DLD1 (cell line): ENCODE results near the gene ABCB4.
"Not testable (repeated sequence)": the region's sequence is repeated elsewhere in the genome, so short reads cannot be mapped to it uniquely, and the experiment has no call there.

Source experiments
- in situ Hi-C: cut with HindIII; loops from 2 replicates; pipeline ENCODE4 v1.10.0; 2017; ENCODE audit warnings: low sequenced_read_pairs

Gene ABCB4

DNA sequence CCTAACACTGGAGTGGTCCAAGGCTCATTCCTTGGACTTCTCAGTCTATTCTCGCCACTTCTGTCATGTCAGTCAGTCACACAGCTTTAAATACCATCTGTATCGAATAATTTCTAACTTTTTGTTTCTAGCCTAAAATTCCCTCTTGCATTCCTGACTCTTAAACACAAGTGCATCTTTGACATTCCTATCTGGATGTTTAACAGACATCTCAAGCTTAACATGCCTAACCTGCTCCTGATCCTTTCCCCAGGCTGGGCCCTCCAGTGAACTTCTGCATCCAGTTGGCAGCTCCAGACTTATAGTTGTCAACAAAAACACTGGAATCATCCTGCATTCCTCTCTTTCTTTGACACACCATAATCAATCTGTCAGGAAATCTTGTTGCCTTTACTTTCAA is 4.5 kb upstream of the ABCB4 start:
- in situ Hi-C loops = no loop called here

DNA sequence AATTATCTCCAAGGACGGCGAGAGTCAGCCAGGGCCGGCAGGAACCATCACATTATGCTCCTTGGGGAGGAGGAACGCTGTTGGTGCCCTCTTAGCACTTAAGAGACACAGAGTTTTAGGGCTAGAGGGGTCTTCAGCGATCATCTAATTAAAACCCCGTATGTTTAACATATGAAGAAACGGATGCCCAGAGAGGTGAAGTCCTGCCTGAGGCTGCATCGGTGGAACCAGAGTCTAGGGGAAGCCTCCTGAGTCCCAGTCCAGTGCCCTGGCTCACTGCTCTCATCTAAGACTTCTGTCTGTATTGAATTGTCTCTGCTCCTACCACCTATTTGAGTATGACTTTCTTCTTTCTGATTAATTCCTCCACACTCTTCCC is 688 bp upstream of the ABCB4 start:
- in situ Hi-C loops = no loop called here

DNA sequence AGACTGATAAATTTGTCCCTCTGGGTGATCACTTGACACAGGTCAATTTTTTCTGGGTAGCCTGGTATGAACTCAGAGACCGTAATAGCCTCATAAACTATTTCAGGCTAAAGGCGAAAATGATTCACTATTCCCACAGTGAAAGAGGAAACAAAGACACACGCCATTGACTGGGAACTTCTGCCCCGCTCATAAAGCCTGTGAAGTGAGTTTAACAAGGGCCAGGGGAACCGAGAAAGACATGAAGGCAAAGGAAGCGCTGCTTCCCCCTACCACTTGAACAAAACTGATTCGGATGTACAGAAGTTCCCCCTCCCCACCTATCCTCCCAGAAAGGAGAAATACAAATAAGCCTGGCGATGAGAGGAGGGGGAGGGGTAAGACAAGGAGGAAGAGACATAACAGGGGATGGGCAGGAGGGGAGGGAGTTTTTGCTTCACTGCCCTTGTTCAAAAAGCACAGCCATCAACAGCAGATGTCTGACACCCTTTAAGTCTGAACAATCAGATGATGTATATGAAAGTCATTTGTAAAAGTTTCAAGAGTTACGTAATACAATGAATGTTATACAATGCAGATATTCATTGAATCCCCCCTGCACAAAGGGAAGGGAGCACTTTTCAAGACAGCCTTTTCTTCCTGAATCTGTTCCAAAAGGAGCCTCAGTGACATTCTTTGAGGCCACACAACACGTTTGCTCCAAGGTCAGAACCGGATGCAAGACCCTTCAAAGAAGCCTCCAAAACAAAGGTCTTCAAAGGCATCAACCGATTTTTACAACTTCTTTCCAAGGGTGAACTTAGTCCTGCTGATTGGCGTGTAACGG is 734 bp downstream of the ABCB4 start:
- in situ Hi-C loops = no loop called here

DNA sequence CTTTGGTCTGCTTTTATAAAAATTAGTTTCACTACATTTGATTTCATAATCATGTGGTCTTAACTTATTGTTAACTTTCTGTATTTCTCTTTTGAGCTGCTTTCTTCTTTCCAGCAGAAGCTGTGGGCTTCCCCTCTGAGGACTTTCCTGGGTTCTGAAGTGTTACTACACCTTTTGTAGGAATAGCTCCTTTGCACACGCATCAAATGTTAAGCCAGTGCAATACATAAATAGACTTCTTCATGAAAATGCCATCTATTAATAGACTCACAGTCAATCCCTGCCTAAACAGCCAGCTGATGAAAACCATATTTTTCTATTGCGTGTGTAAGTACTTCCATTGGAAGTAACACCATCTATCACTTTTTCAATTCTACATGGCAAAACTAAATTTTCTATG is 1.5 kb downstream of the ABCB4 start:
- in situ Hi-C loops = no loop called here

DNA sequence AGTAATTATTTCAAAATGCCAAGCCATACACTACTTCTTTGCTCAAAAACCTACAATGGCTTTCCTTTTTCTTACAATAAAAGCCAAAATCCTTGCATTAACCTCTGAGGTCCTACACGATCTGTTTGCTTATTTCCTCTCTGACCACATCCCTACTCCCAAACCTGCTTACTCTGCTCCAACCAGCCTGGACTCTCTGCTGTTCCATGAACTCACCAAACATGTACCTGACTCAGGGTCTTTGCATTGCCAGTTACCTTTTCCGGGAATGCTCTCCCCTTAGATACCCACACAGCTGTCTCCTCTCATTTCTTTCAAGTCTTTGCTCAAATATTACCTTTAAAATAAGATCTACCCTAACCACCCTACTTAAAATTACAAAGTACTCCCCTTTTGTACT is 2.3 kb downstream of the ABCB4 start:
- in situ Hi-C loops = no loop called here

DNA sequence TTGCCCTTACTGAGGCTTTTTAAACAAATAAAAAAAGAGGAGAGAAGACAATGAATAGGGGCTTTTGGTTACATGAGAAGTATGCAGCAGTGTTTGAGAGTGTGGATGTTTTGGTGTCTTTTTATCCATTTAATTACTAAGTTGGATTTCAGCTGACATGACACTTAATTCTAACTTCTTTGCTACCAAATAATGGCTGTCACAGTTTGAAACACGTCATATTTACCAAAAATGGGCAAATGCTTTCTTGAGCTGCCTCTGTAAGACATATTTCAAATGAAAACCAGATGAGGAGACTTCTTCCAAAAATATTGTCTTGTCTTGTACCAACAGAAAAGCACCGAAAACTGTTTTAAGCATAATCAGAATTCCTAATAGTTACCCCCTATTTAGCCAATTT is 4.0 kb downstream of the ABCB4 start:
- in situ Hi-C loops = no loop called here

DNA sequence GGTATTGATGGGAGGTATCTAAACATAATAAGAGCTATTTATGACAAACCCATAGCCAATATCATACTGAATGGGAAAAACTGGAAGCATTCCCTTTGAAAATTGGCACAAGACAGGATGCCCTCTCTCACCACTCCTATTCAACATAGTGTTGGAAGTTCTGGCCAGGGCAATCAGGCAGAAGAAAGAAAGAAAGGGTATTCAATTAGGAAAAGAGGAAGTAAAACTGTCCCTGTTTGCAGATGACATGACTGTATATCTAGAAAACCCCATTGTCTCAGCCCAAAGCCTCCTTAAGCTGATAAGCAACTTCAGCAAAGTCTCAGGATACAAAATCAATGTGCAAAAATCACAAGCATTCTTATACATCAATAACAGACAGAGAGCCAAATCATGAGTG is 6.3 kb downstream of the ABCB4 start:
- in situ Hi-C loops = not testable (repeated sequence)

DNA sequence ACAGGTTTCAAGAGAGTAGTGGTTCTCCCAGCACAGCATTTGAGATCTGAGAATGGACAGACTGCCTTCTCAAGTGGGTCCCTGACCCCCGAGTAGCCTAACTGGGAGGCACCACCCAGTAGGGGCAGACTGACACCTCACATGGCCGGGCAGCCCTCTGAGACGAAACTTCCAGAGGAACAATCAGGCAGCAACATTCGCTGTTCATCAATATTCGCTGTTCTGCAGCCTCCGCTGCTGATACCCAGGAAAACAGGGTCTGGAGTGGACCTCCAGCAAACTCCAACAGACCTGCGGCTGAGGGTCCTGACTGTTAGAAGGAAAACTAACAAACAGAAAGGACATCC is 10.0 kb downstream of the ABCB4 start:
- in situ Hi-C loops = not testable (repeated sequence)

DNA sequence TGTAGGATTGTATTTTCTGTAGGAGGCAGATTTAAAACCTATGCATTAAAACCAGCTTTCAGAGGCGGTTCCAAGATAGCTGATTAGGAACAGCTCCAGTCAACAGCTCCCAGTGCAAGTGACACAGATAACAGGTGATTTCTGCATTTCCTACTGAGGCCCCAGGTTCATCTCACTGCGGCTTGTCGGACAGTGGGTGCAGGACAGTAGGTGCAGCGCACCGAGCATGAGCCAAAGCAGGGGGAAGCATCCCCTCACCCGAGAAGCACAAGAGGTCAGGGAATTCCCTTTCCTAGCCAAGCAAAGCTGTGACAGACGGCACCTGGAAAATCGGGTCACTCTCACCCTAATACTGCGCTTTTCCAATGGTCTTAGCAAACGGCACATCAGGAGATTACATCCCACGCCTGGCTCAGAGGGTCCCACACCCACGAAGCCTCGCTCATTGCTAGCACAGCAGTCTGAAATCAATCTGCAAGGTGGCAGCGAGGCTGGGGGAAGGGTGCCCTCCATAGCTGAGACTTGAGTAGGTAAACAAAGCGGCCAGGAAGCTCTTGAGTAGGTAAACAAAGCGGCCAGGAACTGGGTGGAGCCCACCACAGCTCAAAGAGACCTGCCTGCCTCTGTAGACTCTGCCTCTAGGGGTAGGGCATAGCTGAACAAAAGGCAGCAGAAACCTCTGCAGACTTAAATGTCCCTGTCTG is 10.5 kb downstream of the ABCB4 start:
- in situ Hi-C loops = not testable (repeated sequence)

DNA sequence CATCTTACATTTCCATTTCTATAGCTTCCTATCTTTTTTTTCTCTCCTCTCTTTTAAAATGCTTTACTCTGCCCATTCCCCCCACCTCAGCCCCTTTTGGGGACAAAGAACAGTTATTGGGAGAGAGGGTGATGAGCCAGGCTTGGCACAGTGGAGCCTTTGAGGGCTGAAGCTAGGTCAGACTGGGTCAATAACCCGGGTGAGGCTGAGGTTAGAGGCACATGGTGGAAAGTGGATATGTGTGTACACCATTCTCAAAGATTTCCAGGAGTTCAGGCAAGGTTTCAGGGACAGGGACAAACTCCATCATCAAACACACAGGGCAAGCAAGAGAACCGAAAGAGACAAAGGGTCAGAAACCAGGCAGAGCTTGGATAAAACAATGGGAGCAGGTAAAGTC is 11.5 kb downstream of the ABCB4 start:
- in situ Hi-C loops = no loop called here

DNA sequence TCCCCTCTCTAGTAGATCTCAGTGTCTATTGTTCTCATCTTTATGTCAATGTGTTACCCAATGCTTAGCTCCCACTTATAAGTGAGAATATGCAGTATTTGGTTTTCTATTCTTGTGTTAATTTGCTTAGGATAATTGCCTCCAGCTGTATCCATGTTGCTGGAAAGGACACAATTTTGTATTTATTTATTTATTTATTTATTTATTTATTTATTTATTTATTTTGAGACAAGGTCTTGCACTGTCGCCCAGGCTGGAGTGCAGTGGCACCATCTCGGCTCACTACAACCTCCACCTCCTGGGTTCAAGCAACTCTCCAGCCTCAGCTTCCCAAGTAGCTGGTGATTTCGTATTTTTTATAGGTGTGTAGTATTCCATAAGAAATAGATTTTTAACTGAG is 15.0 kb downstream of the ABCB4 start:
- in situ Hi-C loops = not testable (repeated sequence)

DNA sequence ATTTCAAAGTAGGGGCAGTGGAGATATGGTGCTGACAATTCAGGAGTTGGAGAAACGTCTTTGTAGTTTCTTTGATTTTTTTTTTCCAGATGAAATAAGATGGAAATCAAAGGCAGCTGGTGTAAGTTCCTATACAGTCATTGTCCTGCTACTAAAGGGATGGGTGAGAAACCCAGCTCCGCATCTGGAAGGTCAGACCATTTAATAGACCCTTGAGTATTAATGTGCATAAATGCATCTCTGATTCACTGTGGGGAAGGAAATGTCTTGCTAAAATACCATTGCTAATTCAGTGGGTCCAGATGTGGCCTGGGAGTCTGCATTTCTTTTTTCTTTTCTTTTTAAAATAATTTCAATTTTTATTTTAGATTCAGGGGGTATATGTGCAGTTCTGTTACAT is 15.5 kb downstream of the ABCB4 start:
- in situ Hi-C loops = no loop called here

DNA sequence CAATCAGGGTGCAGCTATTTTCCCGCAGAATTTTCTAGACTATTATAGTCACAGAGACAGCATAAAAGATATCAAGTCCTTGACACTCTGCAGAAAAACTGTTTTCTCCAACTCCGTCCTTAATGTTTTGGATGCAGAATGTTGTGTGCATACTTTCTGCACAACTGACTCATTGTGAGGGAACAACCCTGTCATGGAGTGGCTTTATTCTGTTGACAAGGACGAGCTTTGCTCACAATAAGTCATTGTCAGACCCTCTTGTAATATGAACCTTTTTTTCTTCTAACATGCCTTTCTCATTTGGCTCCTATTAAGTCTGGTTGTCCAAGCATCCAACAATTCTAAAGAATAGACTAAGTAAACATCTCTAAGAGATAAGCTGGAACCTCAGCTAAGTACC is 17.3 kb downstream of the ABCB4 start:
- in situ Hi-C loops = no loop called here

DNA sequence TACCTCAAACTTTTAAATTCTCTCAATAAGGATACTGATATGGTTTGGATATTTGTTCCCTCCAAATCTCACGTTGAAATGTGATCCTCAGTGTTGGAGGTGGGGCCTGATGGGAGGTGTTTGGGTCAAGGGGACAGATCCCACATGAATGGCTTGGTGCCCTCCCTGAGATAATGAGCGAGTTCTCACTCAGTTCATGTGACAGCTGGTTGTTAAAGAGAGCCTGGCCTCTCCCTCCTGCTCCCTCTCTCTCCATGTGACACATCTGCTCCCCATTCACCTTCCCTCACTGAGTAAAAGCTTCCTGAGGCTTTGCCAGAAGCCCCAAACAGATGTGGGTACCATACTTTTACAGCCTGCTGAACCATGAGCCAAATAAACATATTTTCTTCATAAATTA is 19.2 kb downstream of the ABCB4 start:
- in situ Hi-C loops = no loop called here

DNA sequence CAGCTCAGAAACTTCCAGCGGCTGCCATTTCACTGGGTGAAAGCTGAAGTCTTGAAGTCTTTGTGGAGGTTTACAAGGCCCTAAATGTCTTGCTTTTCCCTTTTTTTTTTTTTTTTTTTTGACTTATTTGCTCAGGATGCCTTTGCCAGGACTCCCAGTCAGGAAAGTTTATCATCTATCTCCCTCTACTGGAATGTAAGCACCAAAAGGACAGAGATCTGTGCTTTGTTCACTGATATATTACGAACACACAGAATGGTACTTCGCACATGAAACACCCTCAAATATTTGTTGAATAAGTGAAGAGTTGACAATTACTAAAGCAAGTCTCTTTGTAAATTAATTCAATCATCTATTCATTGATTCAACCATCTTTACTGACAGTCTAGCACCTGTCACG is 23.2 kb downstream of the ABCB4 start:
- in situ Hi-C loops = no loop called here

DNA sequence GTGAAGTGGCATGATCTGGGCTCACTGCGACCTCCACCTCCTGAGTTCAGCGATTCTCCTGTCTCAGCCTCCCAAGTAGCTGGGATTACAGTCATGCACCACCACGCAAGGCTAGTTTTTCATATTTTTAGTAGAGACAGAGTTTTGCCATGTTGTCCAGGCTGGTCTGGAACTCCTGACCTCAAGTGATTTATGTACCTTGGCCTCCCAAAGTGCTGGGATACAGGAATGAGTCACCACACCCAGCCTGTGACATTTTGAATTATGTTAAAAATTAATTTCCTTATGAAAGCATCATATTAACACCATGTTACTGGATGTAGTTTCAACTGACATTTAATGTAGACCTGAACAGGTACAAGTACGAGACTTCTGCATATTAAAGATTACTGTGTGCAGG is 24.3 kb downstream of the ABCB4 start:
- in situ Hi-C loops = no loop called here

DNA sequence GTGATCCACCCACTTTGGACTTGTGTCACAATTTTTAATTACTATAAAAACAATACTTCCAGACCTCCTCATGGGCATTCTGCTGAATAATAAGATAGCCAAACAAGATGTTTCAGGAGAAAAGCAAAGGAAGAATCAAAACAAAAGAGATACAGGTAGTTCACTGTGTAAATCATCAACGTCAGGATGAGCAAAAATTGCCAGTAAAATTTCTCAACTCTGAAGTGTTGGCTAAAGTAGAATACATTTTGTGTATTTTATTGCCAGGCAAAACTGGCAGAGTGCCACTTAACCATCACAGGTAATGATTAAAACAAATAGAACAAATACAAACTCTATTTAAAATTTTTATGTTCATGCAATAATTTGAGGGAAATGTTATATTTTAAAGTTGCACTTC is 24.8 kb downstream of the ABCB4 start:
- in situ Hi-C loops = no loop called here

DNA sequence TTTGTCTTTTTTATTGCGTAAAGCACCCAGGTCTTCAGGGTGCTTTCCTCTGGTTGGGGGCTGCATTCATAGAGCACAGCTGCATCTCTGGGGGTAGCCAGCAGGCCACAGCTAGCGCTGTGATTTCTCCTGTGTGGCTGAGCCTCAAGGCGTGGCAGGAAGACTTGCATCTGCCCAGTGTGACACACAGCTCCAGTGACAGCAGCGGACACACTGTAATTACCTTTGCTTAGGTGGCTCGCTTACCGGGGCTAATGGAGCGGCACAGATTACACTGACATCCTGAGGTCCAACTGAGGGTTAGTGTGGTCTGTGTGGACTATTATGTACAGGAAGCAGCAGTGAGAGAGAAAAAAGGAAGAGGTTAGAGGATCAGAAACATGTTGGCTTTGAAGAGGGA is 27.1 kb downstream of the ABCB4 start:
- in situ Hi-C loops = no loop called here

DNA sequence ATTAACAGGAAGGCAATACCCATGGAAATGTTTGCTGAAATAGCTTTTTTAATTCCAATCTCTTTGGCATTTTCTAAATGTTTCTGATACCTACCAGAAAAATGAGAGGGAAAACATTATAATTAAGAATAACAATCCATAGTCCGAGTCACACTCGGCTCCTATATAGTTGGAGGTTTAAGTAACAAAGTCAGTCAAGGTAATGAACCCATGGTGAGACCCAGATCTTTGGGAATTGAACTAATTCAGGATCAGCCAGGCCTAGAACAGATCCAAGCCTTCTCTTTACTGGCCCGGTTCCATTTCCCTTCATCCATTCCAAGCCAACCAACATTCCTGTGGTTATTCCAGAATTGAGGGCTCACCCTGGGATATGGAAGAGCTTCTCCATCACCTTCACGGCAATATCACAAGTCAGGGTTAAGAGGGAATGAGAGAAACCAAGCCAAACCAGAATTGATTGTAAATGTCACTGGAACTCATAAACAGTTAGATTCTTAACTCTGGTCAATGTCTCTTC is 28.3 kb downstream of the ABCB4 start:
- in situ Hi-C loops = no loop called here

DNA sequence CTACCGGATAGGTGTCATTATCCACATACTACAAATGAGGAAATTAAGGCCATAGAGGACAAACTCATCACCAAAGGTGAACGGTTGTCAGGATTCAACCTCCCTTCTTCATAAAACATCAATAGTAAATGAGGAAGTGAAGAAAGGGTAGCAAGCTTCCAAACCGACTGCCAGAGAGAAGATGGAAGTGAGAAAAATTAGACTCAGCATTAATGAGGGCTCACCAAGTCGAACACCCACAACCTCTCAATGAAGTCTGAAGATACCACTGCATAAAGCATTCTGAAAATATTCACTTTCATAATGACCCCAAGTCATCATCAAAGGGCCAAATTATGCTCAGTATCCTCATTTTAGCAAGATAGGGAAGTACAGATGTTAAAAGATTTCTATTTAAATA is 29.6 kb downstream of the ABCB4 start:
- in situ Hi-C loops = no loop called here

DNA sequence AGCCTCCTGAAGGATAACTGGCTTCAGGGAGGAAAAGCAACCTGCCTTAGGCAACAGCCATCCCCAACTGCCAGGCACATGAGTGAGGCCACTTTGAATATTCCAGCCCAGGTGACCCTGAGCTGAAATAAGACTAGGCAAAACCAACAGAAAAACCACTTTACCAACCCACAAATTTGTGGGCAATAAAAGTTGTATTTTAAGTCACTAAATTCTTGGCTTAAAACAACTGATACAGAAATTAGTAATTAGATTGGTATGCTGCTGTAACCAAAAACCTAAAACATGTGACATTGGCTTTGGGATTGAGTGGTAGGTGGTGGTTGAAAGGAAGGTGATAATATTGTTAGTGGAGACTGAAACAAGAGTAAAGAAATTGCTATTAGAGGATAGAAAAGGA is 39.9 kb downstream of the ABCB4 start:
- in situ Hi-C loops = no loop called here

DNA sequence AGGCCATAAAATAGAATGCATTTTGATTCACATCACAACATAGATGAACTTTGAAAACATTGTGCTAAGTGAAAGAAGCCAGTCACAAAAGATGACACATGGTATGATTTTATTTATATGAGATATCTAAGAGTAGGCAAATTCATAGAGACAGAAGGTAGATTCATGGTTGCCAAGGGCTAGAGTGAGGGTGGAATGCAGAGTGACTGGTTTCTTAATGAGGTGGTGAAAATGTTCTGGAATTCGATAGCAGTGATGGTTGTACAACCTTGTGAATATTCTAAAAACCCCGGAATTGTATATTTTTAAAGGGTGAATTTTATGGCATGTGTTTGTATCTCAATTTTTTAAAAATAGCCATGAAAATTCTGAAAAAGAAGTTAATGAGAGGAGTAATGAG is 42.9 kb downstream of the ABCB4 start:
- in situ Hi-C loops = no loop called here

DNA sequence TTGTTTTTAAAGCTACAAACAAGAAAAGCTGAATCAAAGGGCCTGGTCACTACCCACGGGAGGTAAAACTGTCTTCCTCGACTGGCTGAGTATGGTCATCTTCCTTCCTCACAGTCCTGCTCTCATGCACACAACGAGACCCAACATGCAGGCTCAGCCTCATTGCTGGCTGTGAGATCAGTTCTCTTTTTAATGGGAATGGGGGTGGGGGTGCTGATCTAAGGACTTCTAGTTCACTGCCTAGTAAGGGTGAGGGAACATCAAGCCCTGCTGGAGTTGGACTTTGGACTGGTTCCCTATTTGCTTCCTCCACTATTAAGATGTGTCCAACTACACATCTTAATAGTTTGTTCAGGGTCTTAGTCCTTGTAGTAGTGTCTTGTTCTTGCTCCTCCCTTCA is 48.2 kb downstream of the ABCB4 start:
- in situ Hi-C loops = no loop called here
